ENCODE measurements around the gene KCNH5. TPM values are rescaled to one million over a fixed set of nuclear protein-coding genes. Genes with fewer than 3 reads are reported as not detected.

Gene KCNH5
- total and polyA plus RNA-seq, 2 experiments from 2014 or later = 0.36 to 1.3 TPM

DNA sequence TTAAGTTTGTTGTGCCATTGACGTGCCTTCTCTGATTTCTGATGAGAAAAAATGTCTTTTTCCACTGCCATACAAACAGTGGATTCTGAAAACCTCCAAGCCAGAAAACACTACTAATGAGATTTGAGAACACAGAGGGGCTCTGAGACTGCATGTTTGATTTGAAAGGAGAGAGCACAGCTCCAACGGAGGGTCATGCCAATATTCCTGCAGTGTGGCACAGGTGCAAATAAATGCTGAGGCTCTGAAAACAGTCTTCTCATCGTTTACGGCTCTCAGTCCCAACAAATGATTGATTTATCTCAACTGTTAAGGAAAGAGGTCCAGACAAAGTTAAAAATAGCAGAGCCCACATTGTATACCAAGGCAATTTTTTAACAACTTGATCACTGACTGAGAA is 128.7 kb downstream of the KCNH5 start:
- H3K27ac ChIP-seq = no peak overlapping the region
- H3K27me3 ChIP-seq = no peaks in the 10 kb centered on the region
- H3K36me3 ChIP-seq (replicated peaks; ENCODE audit: insufficient read depth, low read depth) = no peaks in the 10 kb centered on the region
- no peak overlapping the region for H2AFZ ChIP-seq
- WGBS (ENCODE audit: low lambda C conversion rate, missing lambda C conversion rate) = 39% methylated on average over 4 of the region's 4 CpGs
- no peaks in the 10 kb centered on the region for H3K79me2 ChIP-seq
- no peaks in the 10 kb centered on the region for H3K9me3 ChIP-seq (ENCODE audit: low read depth)
- H3K4me1 ChIP-seq (ENCODE audit: insufficient read depth) = no peaks in the 10 kb centered on the region
- no peak overlapping the region for H3K4me2 ChIP-seq
- no peaks in the 10 kb centered on the region for H4K20me1 ChIP-seq (ENCODE audit: insufficient read depth, poor library complexity, severe bottlenecking)
- DNase-seq (ENCODE audit: low spot score) = no peak
- TF ChIP-seq, protein P1, sequence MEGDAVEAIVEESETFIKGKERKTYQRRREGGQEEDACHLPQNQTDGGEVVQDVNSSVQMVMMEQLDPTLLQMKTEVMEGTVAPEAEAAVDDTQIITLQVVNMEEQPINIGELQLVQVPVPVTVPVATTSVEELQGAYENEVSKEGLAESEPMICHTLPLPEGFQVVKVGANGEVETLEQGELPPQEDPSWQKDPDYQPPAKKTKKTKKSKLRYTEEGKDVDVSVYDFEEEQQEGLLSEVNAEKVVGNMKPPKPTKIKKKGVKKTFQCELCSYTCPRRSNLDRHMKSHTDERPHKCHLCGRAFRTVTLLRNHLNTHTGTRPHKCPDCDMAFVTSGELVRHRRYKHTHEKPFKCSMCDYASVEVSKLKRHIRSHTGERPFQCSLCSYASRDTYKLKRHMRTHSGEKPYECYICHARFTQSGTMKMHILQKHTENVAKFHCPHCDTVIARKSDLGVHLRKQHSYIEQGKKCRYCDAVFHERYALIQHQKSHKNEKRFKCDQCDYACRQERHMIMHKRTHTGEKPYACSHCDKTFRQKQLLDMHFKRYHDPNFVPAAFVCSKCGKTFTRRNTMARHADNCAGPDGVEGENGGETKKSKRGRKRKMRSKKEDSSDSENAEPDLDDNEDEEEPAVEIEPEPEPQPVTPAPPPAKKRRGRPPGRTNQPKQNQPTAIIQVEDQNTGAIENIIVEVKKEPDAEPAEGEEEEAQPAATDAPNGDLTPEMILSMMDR (IDR thresholded peaks at IDR 0.05; ENCODE audit: poor library complexity) = no peak
- no peak for TF ChIP-seq EZH2 (IDR thresholded peaks at IDR 0.05; ENCODE audit: borderline replicate concordance)
- TF ChIP-seq EZH2phosphoT487 (IDR thresholded peaks at IDR 0.05; ENCODE audit: low read depth, severe bottlenecking, unreplicated experiment) = no peak
- H3K4me3 ChIP-seq = no peak overlapping the region
- no peaks in the 10 kb centered on the region for H3K9me2 ChIP-seq (replicated peaks; ENCODE audit: insufficient read depth)

DNA sequence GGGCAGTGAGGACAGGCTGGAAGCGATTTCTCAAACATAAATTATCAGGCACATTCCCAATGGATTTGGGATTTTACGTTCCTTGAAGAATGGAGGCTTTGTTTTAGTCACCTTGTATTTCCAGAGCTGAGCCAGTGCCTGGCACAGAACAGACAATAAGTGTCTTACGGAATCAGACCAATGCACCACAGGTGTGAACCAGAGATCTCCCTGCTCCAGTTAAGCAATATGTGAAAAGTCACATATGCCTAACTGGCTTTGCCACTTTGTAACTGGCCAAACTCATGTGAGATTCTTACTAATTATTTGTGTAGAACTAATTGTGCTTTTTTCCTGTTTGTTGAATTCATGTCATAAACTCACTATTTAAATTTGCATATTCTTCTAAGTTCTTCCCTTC is 130.4 kb downstream of the KCNH5 start:
- 92% methylated on average over 3 of the region's 3 CpGs for WGBS (ENCODE audit: low lambda C conversion rate, missing lambda C conversion rate)
- Histone ChIP-seq H3K27ac (no peak overlapping the region), H3K4me3 (no peak overlapping the region), H3K9me2 (replicated peaks; ENCODE audit: insufficient read depth) (no peaks in the 10 kb centered on the region), H2AFZ (no peak overlapping the region), H3K9me3 (ENCODE audit: low read depth) (no peaks in the 10 kb centered on the region), H3K4me1 (ENCODE audit: insufficient read depth) (no peaks in the 10 kb centered on the region), H3K36me3 (replicated peaks; ENCODE audit: insufficient read depth, low read depth) (no peaks in the 10 kb centered on the region), H3K79me2 (no peaks in the 10 kb centered on the region), H4K20me1 (ENCODE audit: insufficient read depth, poor library complexity, severe bottlenecking) (no peaks in the 10 kb centered on the region), H3K27me3 (no peaks in the 10 kb centered on the region), H3K4me2 (no peak overlapping the region)
- TF ChIP-seq EZH2 (IDR thresholded peaks at IDR 0.05; ENCODE audit: borderline replicate concordance) (no peak), EZH2phosphoT487 (IDR thresholded peaks at IDR 0.05; ENCODE audit: low read depth, severe bottlenecking, unreplicated experiment) (no peak)
- TF ChIP-seq, protein P1 (IDR thresholded peaks at IDR 0.05; ENCODE audit: poor library complexity) = no peak
- DNase-seq (ENCODE audit: low spot score) = no peak

GRCh38 chr14:62914025-62914424 is 131.2 kb downstream of the KCNH5 start:
- H3K27ac ChIP-seq = no peak overlapping the region
- H3K9me3 ChIP-seq (ENCODE audit: low read depth) = no peaks in the 10 kb centered on the region
- no peak overlapping the region for H3K4me3 ChIP-seq
- no peak for DNase-seq (ENCODE audit: low spot score)
- no peaks in the 10 kb centered on the region for H3K9me2 ChIP-seq (replicated peaks; ENCODE audit: insufficient read depth)
- H3K27me3 ChIP-seq = no peaks in the 10 kb centered on the region
- no peaks in the 10 kb centered on the region for H4K20me1 ChIP-seq (ENCODE audit: insufficient read depth, poor library complexity, severe bottlenecking)
- H3K79me2 ChIP-seq = no peaks in the 10 kb centered on the region
- H3K4me2 ChIP-seq = no peak overlapping the region
- no peaks in the 10 kb centered on the region for H3K36me3 ChIP-seq (replicated peaks; ENCODE audit: insufficient read depth, low read depth)
- no peaks in the 10 kb centered on the region for H3K4me1 ChIP-seq (ENCODE audit: insufficient read depth)
- no peak overlapping the region for H2AFZ ChIP-seq
- WGBS (ENCODE audit: low lambda C conversion rate, missing lambda C conversion rate) = 49% methylated on average over 2 of the region's 2 CpGs
- TF ChIP-seq EZH2phosphoT487 (IDR thresholded peaks at IDR 0.05; ENCODE audit: low read depth, severe bottlenecking, unreplicated experiment) (no peak), EZH2 (IDR thresholded peaks at IDR 0.05; ENCODE audit: borderline replicate concordance) (no peak)
- TF ChIP-seq, protein P1 (IDR thresholded peaks at IDR 0.05; ENCODE audit: poor library complexity) = no peak

DNA sequence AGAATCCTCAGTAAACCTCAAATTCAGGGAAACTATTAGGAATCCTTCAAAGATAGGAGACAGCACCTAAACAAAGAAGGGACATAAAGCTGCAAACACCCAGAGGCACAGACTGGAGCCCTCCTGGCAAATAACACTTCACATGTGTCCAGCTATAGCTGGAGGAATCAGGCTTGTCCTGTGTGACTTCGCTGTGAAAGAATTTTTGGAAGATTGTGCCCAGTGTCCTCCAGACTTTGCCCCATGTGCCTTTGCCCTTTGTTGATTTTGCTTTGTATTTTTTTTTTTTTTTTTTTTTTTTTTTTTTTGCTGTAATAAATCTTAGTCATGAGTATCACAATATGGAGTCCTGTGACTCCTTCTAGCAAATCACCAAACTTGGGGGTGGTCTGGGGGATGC is 136.8 kb downstream of the KCNH5 start:
- Histone ChIP-seq H3K27me3 (no peaks in the 10 kb centered on the region), H3K4me1 (ENCODE audit: insufficient read depth) (no peaks in the 10 kb centered on the region), H3K36me3 (replicated peaks; ENCODE audit: insufficient read depth, low read depth) (no peaks in the 10 kb centered on the region), H2AFZ (no peak overlapping the region), H3K4me3 (no peak overlapping the region), H4K20me1 (ENCODE audit: insufficient read depth, poor library complexity, severe bottlenecking) (no peaks in the 10 kb centered on the region), H3K27ac (peak overlapping the region; percentile 43), H3K4me2 (no peak overlapping the region), H3K9me2 (replicated peaks; ENCODE audit: insufficient read depth) (no peaks in the 10 kb centered on the region), H3K79me2 (no peaks in the 10 kb centered on the region), H3K9me3 (ENCODE audit: low read depth) (no peaks in the 10 kb centered on the region)
- DNase-seq (ENCODE audit: low spot score) = peak; percentile 22
- TF ChIP-seq EZH2phosphoT487 (IDR thresholded peaks at IDR 0.05; ENCODE audit: low read depth, severe bottlenecking, unreplicated experiment) = no peak
- TF ChIP-seq EZH2 (IDR thresholded peaks at IDR 0.05; ENCODE audit: borderline replicate concordance) = no peak
- TF ChIP-seq, protein P1 (IDR thresholded peaks at IDR 0.05; ENCODE audit: poor library complexity) = no peak
- WGBS (ENCODE audit: low lambda C conversion rate, missing lambda C conversion rate) = 91% methylated on average over 1 of the region's 1 CpG

All from hepatocyte (in vitro differentiated cells).